ENCODE measurements around the gene C2orf68.

Gene C2orf68

DNA sequence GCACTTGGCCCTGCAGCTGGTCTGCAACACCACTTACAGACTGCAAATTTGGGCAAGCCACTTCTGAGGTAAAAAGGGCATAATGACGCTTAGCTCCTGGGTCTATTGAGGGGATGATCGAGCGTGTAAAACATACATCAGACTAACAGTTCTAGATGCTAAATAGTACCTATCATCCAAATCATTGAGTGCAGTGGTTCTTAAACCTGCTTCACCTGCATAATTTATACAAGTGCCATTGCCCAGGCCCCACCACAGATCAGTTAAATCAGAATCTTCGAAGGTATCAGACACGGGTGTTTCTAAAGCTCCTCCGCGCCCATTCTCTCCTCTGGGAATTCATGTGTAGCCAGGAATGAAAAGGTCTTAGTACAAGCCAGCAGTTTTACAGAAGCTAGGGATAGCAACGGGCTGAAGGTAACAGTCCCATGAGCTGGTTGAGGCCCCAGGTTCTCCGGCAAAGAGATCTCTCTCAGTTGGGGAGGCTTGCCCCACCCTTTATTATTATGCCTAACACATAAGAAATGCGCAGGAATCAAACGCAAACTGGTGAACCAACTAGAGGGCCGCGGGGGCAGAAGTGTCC lies 17.1 kb downstream of the C2orf68 start:
- no peak for TF ChIP-seq POLR2AphosphoS5 (IDR thresholded peaks at IDR 0.05; ENCODE audit: low read depth, low read length)
- TF ChIP-seq TAF1 (IDR thresholded peaks at IDR 0.05; ENCODE audit: borderline replicate concordance, insufficient read depth, low read length), result no peak
- TF ChIP-seq FOXP2 (optimal IDR thresholded peaks at IDR 0.05; ENCODE audit: borderline replicate concordance, extremely low read depth, extremely low read length, insufficient read depth), result no peak
- TF ChIP-seq, protein P1, sequence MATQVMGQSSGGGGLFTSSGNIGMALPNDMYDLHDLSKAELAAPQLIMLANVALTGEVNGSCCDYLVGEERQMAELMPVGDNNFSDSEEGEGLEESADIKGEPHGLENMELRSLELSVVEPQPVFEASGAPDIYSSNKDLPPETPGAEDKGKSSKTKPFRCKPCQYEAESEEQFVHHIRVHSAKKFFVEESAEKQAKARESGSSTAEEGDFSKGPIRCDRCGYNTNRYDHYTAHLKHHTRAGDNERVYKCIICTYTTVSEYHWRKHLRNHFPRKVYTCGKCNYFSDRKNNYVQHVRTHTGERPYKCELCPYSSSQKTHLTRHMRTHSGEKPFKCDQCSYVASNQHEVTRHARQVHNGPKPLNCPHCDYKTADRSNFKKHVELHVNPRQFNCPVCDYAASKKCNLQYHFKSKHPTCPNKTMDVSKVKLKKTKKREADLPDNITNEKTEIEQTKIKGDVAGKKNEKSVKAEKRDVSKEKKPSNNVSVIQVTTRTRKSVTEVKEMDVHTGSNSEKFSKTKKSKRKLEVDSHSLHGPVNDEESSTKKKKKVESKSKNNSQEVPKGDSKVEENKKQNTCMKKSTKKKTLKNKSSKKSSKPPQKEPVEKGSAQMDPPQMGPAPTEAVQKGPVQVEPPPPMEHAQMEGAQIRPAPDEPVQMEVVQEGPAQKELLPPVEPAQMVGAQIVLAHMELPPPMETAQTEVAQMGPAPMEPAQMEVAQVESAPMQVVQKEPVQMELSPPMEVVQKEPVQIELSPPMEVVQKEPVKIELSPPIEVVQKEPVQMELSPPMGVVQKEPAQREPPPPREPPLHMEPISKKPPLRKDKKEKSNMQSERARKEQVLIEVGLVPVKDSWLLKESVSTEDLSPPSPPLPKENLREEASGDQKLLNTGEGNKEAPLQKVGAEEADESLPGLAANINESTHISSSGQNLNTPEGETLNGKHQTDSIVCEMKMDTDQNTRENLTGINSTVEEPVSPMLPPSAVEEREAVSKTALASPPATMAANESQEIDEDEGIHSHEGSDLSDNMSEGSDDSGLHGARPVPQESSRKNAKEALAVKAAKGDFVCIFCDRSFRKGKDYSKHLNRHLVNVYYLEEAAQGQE (IDR thresholded peaks at IDR 0.05; ENCODE audit: insufficient read depth in 1 of 2, low read depth in 2 of 2, low read length in 2 of 2), result no peak
- no peak for TF ChIP-seq SIN3A (IDR thresholded peaks at IDR 0.05; ENCODE audit: borderline replicate concordance, insufficient read depth, low read length)

DNA sequence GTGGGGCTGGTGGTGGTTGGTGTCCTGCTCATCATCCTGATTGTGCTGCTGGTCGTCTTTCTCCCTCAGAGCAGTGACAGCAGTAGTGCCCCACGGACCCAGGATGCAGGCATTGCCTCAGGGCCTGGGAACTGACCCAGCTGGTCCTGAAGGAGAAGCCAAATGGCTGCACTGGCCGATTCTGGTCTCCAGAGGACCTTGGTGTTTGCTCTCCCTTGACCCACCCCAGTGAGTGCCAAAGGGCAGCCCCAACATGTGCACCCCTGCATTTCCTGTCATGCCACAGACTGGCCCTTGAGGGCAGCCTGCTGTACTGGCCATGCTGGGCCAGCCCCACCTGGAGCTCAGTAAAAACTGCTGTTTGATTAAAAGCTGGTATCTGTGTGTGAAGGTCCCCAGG lies 18.8 kb downstream of the C2orf68 start:
- TF ChIP-seq POLR2AphosphoS5 (IDR thresholded peaks at IDR 0.05; ENCODE audit: low read depth, low read length) (no peak), SIN3A (IDR thresholded peaks at IDR 0.05; ENCODE audit: borderline replicate concordance, insufficient read depth, low read length) (no peak), TAF1 (IDR thresholded peaks at IDR 0.05; ENCODE audit: borderline replicate concordance, insufficient read depth, low read length) (no peak), FOXP2 (optimal IDR thresholded peaks at IDR 0.05; ENCODE audit: borderline replicate concordance, extremely low read depth, extremely low read length, insufficient read depth) (no peak)
- TF ChIP-seq, protein P1 (IDR thresholded peaks at IDR 0.05; ENCODE audit: insufficient read depth in 1 of 2, low read depth in 2 of 2, low read length in 2 of 2), result no peak

DNA sequence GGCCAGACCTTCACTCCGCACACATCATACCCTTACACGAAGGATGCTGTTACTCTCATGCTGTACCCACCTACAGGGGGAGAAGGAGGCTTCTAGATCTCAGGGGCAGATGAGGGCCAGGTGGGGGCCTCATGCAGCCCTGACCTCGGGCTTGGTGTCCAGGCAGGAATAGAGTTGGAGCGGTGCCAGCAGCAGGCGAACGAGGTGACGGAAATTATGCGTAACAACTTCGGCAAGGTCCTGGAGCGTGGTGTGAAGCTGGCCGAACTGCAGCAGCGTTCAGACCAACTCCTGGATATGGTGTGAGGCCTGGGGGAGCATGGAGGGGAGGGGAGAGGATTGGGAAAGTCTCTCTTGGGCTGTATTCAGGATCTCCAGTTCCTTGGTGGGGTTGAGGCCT lies 20.3 kb downstream of the C2orf68 start:
- TF ChIP-seq SIN3A (IDR thresholded peaks at IDR 0.05; ENCODE audit: borderline replicate concordance, insufficient read depth, low read length), result no peak
- TF ChIP-seq TAF1 (IDR thresholded peaks at IDR 0.05; ENCODE audit: borderline replicate concordance, insufficient read depth, low read length), result no peak
- TF ChIP-seq POLR2AphosphoS5 (IDR thresholded peaks at IDR 0.05; ENCODE audit: low read depth, low read length), result no peak
- TF ChIP-seq FOXP2 (optimal IDR thresholded peaks at IDR 0.05; ENCODE audit: borderline replicate concordance, extremely low read depth, extremely low read length, insufficient read depth), result no peak
- TF ChIP-seq, protein P1 (IDR thresholded peaks at IDR 0.05; ENCODE audit: insufficient read depth in 1 of 2, low read depth in 2 of 2, low read length in 2 of 2), result no peak

DNA sequence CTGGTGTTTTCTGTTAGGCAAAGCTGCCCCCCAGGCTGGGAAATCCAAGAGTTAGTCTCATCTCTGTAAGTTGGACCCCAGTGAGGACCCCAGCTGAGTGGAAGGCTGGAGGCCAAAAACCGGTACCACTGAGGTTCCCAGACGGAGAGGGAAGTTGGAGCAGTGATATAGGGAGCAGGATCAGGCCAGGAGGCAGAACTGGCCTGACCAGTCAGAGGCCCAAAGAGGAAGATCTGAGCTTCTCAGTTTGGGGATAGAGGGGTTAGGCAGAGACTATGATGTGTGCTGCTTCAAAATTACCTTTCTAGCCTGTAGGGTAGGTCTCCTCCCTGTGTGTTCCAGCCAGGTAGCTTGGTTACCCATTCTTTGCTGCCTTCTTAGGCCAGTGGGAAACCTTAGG lies 20.9 kb downstream of the C2orf68 start:
- TF ChIP-seq FOXP2 (optimal IDR thresholded peaks at IDR 0.05; ENCODE audit: borderline replicate concordance, extremely low read depth, extremely low read length, insufficient read depth) (no peak), SIN3A (IDR thresholded peaks at IDR 0.05; ENCODE audit: borderline replicate concordance, insufficient read depth, low read length) (no peak), TAF1 (IDR thresholded peaks at IDR 0.05; ENCODE audit: borderline replicate concordance, insufficient read depth, low read length) (no peak), POLR2AphosphoS5 (IDR thresholded peaks at IDR 0.05; ENCODE audit: low read depth, low read length) (no peak)
- TF ChIP-seq, protein P1 (IDR thresholded peaks at IDR 0.05; ENCODE audit: insufficient read depth in 1 of 2, low read depth in 2 of 2, low read length in 2 of 2), result no peak

Measured in PFSK-1 (cell line).